GM20000 (cell line): ENCODE measurements around the gene ABR.

ENCODE experiments used
- DNase-seq: peaks from one replicate; pipeline ENCODE4 v3.0.0; 2012; ENCODE audit warnings: low spot score
- TF ChIP-seq, protein P1 (sequence below): IDR thresholded peaks from 2 replicates; pipeline ENCODE4 v1.5.1; 2012; ENCODE audit warnings: mild to moderate bottlenecking, control low read depth; ENCODE audit errors: extremely low read depth, missing control alignments

The ABR gene

DNA sequence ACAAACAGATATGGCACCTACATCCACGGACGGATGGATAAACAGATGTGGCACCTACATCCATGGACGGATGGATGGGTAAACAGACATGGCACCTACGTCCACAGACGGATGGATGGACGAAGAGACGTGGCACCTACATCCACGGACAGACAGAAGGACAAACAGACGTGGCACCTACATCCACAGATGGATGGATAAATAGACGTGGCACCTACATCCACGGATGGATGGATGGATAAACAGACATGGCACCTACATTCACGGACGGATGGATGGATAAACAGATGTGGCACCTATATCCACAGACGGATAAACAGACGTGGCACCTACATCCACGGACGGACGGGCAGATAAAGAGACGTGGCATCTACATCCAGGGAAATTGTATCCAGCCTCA, 137.3 kb downstream of the ABR start:
- DNase-seq, result no peak
- TF ChIP-seq, protein P1, sequence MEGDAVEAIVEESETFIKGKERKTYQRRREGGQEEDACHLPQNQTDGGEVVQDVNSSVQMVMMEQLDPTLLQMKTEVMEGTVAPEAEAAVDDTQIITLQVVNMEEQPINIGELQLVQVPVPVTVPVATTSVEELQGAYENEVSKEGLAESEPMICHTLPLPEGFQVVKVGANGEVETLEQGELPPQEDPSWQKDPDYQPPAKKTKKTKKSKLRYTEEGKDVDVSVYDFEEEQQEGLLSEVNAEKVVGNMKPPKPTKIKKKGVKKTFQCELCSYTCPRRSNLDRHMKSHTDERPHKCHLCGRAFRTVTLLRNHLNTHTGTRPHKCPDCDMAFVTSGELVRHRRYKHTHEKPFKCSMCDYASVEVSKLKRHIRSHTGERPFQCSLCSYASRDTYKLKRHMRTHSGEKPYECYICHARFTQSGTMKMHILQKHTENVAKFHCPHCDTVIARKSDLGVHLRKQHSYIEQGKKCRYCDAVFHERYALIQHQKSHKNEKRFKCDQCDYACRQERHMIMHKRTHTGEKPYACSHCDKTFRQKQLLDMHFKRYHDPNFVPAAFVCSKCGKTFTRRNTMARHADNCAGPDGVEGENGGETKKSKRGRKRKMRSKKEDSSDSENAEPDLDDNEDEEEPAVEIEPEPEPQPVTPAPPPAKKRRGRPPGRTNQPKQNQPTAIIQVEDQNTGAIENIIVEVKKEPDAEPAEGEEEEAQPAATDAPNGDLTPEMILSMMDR, result no peak

DNA sequence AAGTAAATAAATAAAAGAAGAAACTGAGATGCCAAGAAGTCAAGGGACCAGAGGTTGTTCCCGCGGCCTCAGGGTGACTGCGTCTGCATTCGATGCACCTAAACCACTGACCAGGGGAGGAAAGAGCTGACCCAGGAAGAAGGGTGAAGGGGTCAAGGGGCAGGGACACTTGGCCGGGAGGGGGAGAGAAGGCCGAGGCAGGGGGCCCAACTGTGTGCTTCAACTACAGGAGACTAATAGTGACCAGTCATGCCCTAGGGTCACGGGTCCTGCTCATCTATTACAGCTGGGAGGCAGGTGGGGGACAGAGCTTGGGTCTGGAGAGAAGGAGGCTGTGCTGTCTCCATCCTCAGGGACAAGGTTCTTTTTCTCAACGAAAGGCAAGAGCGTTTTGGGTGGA, 138.0 kb downstream of the ABR start:
- TF ChIP-seq, protein P1, result no peak
- no peak for DNase-seq

DNA sequence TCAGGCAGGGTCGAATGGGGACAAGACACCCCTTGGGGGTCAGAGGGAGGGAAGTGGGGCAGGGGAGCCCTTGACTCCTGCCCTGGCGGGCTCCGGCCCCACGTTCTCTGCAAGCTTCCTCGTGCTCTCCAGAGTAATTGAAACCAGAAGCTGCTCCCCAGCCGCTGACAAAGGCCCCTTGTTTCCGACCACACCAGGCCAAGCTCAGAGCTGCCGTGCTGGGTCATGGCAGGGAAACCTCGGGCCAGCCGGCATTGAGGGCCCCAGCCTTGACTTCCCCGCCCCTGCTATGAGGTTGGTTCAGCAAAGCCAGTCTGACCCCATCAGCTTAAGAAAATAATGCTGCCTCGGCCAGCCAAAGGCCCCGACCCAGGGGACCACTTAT, 139.6 kb downstream of the ABR start:
- TF ChIP-seq, protein P1, result no peak
- no peak for DNase-seq

DNA sequence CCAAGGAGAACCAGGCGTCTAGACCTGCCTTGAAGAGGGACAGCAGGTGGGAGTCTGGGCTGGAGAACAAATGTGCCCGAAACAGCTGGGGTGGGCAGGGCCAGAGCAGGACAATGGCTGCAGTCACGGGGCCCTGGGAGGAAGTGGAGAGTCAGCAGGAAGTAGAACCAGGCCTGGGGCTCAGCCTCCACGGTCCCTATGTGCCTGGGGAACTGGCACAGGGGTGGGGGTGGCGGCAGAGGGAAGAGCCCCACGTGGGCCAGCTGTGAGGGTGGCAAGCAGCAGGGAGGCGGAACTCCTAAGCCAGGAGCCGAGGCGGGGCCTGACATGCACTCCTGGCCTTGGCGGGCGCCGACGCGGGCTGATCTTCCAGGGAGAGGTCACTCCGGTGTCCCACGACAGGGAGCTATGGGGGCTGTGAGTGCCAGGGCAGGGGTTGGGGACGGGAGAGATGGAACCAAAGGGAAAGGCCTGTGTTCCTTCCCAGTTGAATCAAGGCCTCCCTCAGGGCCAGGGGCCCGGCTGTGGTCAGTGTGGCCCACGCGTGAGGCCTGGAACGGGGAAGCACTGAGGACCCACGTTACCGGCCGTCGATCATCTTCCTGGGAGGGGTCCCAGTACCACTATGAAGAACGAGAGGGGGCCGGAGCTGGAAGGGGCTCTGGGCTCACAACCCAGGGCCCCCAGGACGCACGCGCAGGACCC, 140.1 kb downstream of the ABR start:
- TF ChIP-seq, protein P1, result no peak

DNA sequence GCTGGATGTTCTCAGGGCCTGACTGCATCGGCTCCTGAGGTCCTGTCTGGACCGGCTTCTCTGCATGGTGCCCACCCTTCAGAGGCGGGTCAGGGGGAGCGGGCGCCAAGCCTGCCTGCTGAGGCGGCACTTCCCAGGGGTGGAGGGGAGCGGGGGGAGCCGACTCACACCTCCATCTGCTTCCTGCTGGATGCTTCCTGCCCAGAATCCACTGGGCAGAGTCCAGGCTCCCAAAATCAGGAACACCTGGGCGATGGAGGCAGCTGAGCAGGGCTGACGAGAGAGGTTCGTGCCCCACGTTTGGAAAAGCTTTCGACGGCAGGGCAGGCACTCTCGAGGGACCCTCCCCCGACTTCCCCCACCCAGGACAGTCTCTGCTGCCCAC, 140.7 kb downstream of the ABR start:
- no peak for DNase-seq
- TF ChIP-seq, protein P1, result no peak

More for the DNA sequence above, 140.1 kb downstream of the ABR start:
- DNase-seq, result no peak

DNA sequence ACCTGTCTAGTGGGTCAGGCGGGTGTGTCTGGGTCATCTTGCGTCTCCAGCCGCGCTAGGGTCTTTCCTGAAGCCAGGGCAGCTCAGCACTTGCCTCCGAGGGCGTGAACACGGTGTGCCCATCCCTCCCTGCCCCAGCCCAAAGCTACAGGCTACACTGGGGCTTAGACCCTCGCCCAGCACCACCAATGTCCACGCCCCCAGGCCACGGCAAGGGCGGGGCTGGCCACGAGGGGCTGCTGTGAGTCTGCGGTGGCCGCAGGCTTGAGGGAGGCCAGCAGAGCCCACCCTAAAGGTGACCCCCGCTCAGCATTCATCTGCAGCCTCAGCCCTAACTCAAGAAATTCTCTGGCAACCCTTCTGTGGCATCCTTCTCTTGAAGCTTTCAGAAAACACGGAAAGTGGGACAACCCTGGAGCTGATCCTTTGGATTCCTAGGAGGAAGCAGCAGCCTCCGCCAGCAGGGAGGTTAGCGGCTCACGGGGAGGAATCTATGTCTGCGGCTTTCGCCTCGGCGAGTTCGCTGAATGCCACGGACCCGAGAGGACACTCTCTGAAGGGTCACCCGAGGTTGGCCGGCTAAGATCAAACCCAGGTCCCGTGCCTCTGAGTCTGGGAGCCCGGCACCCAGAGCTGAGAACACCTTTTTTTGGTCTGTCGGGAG, 141.2 kb downstream of the ABR start:
- DNase-seq, result no peak
- TF ChIP-seq, protein P1, result no peak

DNA sequence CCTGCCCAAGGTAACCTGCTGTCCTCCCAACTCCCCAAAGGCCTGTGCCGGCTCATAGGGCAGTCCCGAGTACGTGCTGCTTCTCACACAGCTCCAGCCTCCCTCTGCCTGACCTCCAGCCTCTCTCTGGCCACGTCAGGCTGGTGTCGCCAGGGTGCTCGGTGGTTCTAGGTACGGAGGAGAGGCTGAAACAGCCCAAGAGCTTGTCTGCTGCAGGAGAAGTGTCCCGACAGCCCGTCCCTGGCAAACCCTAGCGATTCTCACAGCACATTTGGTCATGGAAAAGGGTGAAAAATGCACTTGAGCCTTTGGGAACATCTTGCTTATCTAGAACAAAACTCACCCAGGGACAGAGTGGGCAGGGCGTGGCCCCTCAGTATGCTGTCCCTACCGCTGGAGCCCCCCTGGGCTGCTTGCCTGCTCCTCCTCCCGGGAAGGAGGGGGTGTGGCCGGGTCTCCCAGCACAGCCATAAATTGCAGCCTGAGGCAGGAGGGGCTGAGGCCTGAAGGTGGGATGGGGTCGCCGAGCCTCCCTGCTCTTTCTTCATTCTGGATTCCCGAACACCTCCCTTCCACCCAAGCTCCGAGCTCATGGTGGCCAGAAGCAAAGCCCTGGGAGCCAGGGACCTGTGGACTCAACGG, 142.4 kb downstream of the ABR start:
- no peak for DNase-seq
- TF ChIP-seq, protein P1, result no peak
